Measurements from ENCODE around the gene USH2A.

GRCh38 chr1:216024546-216024945 is 398.7 kb downstream of the USH2A start:
- TF ChIP-seq CTCF (IDR thresholded peaks at IDR 0.05; ENCODE audit: insufficient read depth, low read depth, low read length) (no peak), EZH2 (IDR thresholded peaks at IDR 0.05; ENCODE audit: insufficient read depth, low read length) (no peak)
